ENCODE data around the gene DDX10. TPM values are rescaled to one million over a fixed set of nuclear protein-coding genes. Genes with fewer than 3 reads are reported as not detected.

The DDX10 gene
- total RNA-seq, 1 donor from 2014 or later: 32.2 TPM

- no peaks in the 10 kb centered on the region for H3K27me3 ChIP-seq (ENCODE audit: insufficient read depth, low read length)
- no peak overlapping the region for H3K27ac Mint-ChIP-seq (ENCODE audit: unreplicated experiment)
- no peaks in the 10 kb centered on the region for H3K9me3 Mint-ChIP-seq (ENCODE audit: unreplicated experiment)
- H3K79me2 ChIP-seq (ENCODE audit: insufficient read depth, low read length): no peaks in the 10 kb centered on the region
- H3K4me2 ChIP-seq (ENCODE audit: low read length): no peak overlapping the region
- no peak overlapping the region for H3K9ac ChIP-seq (ENCODE audit: low read length)
- H4K20me1 ChIP-seq (ENCODE audit: insufficient read depth, low read length): no peaks in the 10 kb centered on the region
- TF ChIP-seq EZH2 (IDR thresholded peaks at IDR 0.05; ENCODE audit: insufficient read depth, low read length) (no peak), CTCF (IDR thresholded peaks at IDR 0.05; ENCODE audit: insufficient read depth, low read depth, low read length) (no peak)
- DNase-seq (ENCODE audit: low read depth) (peak; percentile 71), FAIRE-seq (no peak)
- H3K9me3 ChIP-seq (ENCODE audit: insufficient read depth, low read depth, low read length): no peaks in the 10 kb centered on the region
- peaks cover 10% of the 10 kb centered on the region for H3K4me1 Mint-ChIP-seq (ENCODE audit: low read depth, unreplicated experiment)
- H3K4me3 ChIP-seq (ENCODE audit: insufficient read depth, low read depth, low read length): no peak overlapping the region
- H3K27ac ChIP-seq (ENCODE audit: low read depth, low read length): no peak overlapping the region
- H3K36me3 ChIP-seq (ENCODE audit: insufficient read depth, low read length): no peaks in the 10 kb centered on the region
- H3K27me3 Mint-ChIP-seq (ENCODE audit: low read depth, unreplicated experiment): no peaks in the 10 kb centered on the region
- H2AFZ ChIP-seq (ENCODE audit: low read depth, low read length): no peak overlapping the region
- H3K4me3 Mint-ChIP-seq (ENCODE audit: unreplicated experiment): no peak overlapping the region
- H3K4me1 ChIP-seq (ENCODE audit: insufficient read depth, low read length): peaks cover 16% of the 10 kb centered on the region
- H3K36me3 Mint-ChIP-seq (ENCODE audit: low read depth, unreplicated experiment): no peaks in the 10 kb centered on the region
These were observed 217.5 kb downstream of the DDX10 start for GRCh38 chr11:108882211-108882831.

- Histone ChIP-seq H4K20me1 (ENCODE audit: insufficient read depth, low read length) (no peaks in the 10 kb centered on the region), H3K4me1 (ENCODE audit: insufficient read depth, low read length) (peaks cover 22% of the 10 kb centered on the region), H3K4me3 (ENCODE audit: insufficient read depth, low read depth, low read length) (no peak overlapping the region), H3K27me3 (ENCODE audit: insufficient read depth, low read length) (no peaks in the 10 kb centered on the region), H2AFZ (ENCODE audit: low read depth, low read length) (no peak overlapping the region), H3K4me2 (ENCODE audit: low read length) (peak overlapping the region; percentile 29), H3K79me2 (ENCODE audit: insufficient read depth, low read length) (peaks cover 7% of the 10 kb centered on the region), H3K27ac (ENCODE audit: low read depth, low read length) (peak overlapping the region; percentile 83), H3K36me3 (ENCODE audit: insufficient read depth, low read length) (no peaks in the 10 kb centered on the region), H3K9me3 (ENCODE audit: insufficient read depth, low read depth, low read length) (no peaks in the 10 kb centered on the region), H3K9ac (ENCODE audit: low read length) (peak overlapping the region; percentile 52)
- Mint-ChIP-seq H3K36me3 (ENCODE audit: low read depth, unreplicated experiment) (no peaks in the 10 kb centered on the region), H3K4me1 (ENCODE audit: low read depth, unreplicated experiment) (peaks cover 15% of the 10 kb centered on the region), H3K27ac (ENCODE audit: unreplicated experiment) (no peak overlapping the region), H3K27me3 (ENCODE audit: low read depth, unreplicated experiment) (no peaks in the 10 kb centered on the region), H3K9me3 (ENCODE audit: unreplicated experiment) (no peaks in the 10 kb centered on the region), H3K4me3 (ENCODE audit: unreplicated experiment) (no peak overlapping the region)
- DNase-seq (ENCODE audit: low read depth): no peak
- no peak for FAIRE-seq
- TF ChIP-seq EZH2 (IDR thresholded peaks at IDR 0.05; ENCODE audit: insufficient read depth, low read length) (no peak), CTCF (IDR thresholded peaks at IDR 0.05; ENCODE audit: insufficient read depth, low read depth, low read length) (no peak)
These were observed 221.3 kb downstream of the DDX10 start for GRCh38 chr11:108886005-108886659.

- Mint-ChIP-seq H3K36me3 (ENCODE audit: low read depth, unreplicated experiment) (no peaks in the 10 kb centered on the region), H3K9me3 (ENCODE audit: unreplicated experiment) (no peaks in the 10 kb centered on the region), H3K27ac (ENCODE audit: unreplicated experiment) (no peak overlapping the region), H3K27me3 (ENCODE audit: low read depth, unreplicated experiment) (no peaks in the 10 kb centered on the region), H3K4me3 (ENCODE audit: unreplicated experiment) (no peak overlapping the region), H3K4me1 (ENCODE audit: low read depth, unreplicated experiment) (peaks cover 14% of the 10 kb centered on the region)
- DNase-seq (ENCODE audit: low read depth) (peak; percentile 77), FAIRE-seq (peak; percentile 95)
- TF ChIP-seq EZH2 (IDR thresholded peaks at IDR 0.05; ENCODE audit: insufficient read depth, low read length): no peak
- TF ChIP-seq CTCF (IDR thresholded peaks at IDR 0.05; ENCODE audit: insufficient read depth, low read depth, low read length): no peak
- Histone ChIP-seq H3K36me3 (ENCODE audit: insufficient read depth, low read length) (no peaks in the 10 kb centered on the region), H4K20me1 (ENCODE audit: insufficient read depth, low read length) (no peaks in the 10 kb centered on the region), H3K4me3 (ENCODE audit: insufficient read depth, low read depth, low read length) (no peak overlapping the region), H3K79me2 (ENCODE audit: insufficient read depth, low read length) (peaks cover 7% of the 10 kb centered on the region), H3K9me3 (ENCODE audit: insufficient read depth, low read depth, low read length) (no peaks in the 10 kb centered on the region), H3K27me3 (ENCODE audit: insufficient read depth, low read length) (no peaks in the 10 kb centered on the region), H3K4me2 (ENCODE audit: low read length) (peak overlapping the region; percentile 29), H2AFZ (ENCODE audit: low read depth, low read length) (no peak overlapping the region), H3K4me1 (ENCODE audit: insufficient read depth, low read length) (peaks cover 22% of the 10 kb centered on the region), H3K27ac (ENCODE audit: low read depth, low read length) (peak overlapping the region; percentile 83), H3K9ac (ENCODE audit: low read length) (peak overlapping the region; percentile 52)
These were observed 221.8 kb downstream of the DDX10 start for GRCh38 chr11:108886660-108887009.
